Measurements from ENCODE around the gene ST7.

DNA sequence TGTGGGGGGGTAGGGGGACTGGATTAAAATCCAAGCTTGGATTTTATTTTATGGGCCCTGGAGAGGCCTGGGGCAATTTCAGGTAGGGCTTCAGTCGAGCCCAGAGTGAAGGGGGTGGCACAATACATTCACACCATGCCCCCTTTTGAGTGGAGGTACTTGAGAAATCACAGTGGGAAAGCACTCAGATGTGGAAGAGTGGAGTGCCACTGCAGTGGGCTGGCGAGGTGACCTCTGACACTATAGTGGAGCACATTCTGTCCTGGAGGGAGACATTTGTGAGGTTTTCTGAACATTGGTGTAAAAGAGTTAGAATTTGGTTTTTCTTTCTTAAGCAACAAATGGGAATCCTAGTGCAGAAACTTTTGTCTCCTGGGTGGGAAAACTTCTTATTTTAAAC is 226.4 kb downstream of the ST7 start:
- TF ChIP-seq, protein P1, sequence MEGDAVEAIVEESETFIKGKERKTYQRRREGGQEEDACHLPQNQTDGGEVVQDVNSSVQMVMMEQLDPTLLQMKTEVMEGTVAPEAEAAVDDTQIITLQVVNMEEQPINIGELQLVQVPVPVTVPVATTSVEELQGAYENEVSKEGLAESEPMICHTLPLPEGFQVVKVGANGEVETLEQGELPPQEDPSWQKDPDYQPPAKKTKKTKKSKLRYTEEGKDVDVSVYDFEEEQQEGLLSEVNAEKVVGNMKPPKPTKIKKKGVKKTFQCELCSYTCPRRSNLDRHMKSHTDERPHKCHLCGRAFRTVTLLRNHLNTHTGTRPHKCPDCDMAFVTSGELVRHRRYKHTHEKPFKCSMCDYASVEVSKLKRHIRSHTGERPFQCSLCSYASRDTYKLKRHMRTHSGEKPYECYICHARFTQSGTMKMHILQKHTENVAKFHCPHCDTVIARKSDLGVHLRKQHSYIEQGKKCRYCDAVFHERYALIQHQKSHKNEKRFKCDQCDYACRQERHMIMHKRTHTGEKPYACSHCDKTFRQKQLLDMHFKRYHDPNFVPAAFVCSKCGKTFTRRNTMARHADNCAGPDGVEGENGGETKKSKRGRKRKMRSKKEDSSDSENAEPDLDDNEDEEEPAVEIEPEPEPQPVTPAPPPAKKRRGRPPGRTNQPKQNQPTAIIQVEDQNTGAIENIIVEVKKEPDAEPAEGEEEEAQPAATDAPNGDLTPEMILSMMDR (IDR thresholded peaks at IDR 0.05; ENCODE audit: control extremely low read depth in 1 of 3, insufficient read depth in 1 of 3, low read depth in 1 of 3, low read length in 3 of 3) = no peak
- TF ChIP-seq CREB1 (IDR thresholded peaks at IDR 0.05) (no peak), GABPA (IDR thresholded peaks at IDR 0.05; ENCODE audit: borderline replicate concordance, insufficient read depth, low read length) (no peak), SP2 (IDR thresholded peaks at IDR 0.05; ENCODE audit: low read length) (no peak), YY1 (IDR thresholded peaks at IDR 0.05; ENCODE audit: low read depth, low read length) (no peak), KDM1A (IDR thresholded peaks at IDR 0.05; ENCODE audit: borderline replicate concordance, low read length) (no peak), TCF12 (IDR thresholded peaks at IDR 0.05; ENCODE audit: low read depth, low read length) (no peak), EZH2 (IDR thresholded peaks at IDR 0.05; ENCODE audit: low read depth, low read length, severe bottlenecking) (no peak), CHD2 (IDR thresholded peaks at IDR 0.05; ENCODE audit: low read length) (no peak), HDAC2 (IDR thresholded peaks at IDR 0.05; ENCODE audit: borderline replicate concordance in 1 of 2, low read depth in 2 of 2, low read length in 2 of 2) (no peak), POLR2A (IDR thresholded peaks at IDR 0.05; ENCODE audit: control extremely low read depth in 1 of 2, low read depth in 2 of 2, low read length in 2 of 2) (no peak), JUND (IDR thresholded peaks at IDR 0.05; ENCODE audit: low read length) (no peak)
- TF ChIP-seq, protein P2, sequence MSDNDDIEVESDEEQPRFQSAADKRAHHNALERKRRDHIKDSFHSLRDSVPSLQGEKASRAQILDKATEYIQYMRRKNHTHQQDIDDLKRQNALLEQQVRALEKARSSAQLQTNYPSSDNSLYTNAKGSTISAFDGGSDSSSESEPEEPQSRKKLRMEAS (IDR thresholded peaks at IDR 0.05) = no peak

All from H1 (cell line).